ENCODE results near the gene UTS2B.

Gene UTS2B

DNA sequence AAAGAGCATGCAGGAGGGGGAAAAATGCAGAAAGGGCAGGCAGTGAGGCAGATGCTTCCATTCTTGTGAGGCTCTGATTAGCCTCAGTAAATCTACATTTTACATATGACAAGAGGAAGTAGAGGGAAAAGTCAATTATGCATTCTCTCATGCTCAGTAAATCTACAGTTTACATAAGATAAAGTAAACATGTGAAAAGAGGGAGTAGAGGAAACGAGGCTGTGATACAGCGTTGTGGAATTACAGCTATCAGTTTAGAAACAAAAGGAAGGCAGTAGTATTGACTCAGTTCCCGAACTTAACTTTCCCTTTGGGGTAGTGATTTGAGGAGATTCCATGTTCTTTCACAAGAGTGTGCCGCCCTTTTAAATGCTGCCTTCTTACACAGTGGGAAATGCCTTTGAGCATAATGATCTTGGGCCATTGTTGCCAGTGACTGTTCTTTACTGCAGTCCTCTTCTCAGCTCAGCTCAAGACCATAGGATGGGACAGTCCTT is 92.0 kb downstream of the UTS2B start:
- DNase-seq (ENCODE audit: low read depth), result no peak

DNA sequence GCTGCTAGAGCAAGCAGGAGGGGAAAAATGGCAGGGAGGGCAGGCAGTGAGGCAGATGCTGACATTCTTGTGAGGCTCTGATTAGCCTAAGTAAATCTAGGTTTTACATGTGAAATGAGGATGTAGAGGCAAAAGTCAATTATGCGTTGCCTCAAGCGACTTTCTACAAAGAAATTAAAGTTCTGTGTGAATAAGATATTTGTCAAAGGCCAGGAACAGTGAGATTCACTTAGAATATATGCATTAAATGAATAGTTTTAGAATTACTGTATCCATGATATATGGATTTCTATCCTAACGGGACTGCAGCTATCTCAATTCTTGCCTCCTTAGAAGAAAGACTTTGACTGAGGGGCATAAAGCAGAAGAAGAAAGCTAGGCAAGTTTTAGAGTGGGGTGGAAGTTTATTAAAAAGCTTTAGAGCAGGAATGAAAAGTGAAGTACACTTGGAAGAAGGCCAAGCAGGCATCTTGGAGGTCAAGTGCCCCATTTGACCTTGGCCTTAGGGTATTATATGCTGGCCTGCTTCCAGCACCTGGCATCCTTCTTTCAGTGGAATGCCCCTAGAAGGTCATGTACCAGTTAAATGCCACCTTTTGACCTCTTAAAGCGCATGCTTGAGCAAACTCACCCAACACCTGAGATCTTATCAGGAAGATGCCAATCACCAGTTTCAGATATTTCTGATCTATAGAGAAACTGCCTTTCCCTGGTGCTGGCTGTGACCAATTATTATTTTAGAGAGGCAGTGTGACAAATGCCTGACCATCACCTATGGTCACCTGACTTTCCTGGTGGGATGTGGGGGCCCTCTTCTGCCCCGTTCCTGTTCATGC is 93.1 kb downstream of the UTS2B start:
- DNase-seq (ENCODE audit: low read depth), result no peak

DNA sequence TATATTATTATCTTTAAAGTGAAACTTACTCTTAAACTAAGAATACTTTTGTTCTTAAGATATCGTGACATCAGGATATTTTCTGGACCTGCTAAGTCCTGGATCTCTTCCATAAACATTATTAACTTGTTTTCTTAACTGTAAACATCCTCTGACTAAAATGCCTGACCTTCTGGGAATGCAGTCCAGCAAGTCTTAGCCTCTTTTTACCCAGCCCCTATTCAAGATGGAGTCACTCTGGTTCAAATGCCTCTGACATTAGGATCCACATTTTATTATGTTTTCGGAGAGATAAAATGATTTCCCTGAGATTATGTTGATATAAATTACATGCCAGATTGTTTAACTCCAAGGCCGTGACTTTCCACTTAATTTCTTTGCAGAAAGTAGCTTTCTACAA is 93.7 kb downstream of the UTS2B start:
- DNase-seq (ENCODE audit: low read depth), result no peak

DNA sequence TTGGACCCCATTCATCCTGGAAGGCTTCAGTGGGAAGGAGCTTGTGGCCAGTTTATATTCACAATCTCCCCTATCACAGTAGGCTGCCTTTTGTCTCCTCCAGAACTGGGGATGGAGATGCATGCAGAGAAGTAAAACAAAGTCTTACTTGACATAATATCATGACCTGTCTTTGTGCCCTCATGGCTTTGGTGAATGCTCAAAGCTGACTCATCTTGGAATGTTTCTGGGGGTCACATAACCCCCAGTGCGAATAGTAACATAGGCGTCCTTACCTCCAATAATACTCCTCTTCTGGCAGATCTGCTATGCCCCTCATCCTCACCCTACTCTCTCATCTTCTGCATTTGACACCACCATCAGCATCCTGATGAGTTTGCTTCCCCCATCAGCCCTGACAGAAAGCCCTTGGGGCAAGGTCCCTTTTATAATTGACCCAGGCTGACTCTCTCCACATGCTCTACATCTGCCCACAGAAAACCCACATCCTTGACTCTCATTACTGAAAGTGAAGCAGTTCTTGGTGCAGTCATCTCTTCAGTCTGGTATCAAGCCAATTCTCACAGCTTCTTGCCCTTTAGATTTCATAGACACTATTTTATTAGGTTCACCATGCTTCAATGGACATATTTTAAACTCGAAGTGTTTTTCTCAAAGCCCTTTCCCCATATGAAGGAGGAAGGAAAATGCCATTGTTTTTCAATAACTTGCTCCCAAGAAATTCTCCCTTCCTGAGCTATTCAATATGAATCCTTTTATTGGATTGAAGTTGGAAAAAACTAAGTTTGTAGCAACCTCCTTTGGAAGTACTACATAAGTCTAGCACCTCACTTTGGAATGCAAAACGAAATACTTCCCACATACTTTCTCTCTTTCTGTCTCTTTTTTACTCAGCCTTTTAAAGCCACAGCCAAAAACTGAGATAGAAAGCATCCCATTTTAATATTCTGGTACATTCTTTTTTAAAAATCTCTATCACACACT is 94.7 kb downstream of the UTS2B start:
- no peak for DNase-seq (ENCODE audit: low read depth)

DNA sequence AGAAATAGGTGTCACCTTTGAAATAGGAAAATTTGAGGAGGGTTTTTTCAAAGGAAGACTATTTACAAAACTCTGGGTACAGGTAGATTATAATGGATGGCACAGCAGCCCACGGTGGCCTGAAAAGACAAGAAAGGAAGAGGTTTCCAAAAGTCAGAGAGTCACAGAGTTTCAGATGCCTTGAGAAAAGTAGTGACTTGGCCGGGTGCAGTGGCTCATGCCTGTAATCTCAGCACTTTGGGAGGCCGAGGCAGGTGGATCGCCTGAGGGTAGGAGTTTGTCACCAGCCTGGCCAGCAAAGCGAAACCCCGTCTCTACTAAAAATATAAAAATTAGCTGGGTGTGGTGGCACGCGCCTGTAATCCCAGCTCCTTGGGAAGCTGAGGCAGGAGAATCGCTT is 96.1 kb downstream of the UTS2B start:
- no peak for DNase-seq (ENCODE audit: low read depth)

DNA sequence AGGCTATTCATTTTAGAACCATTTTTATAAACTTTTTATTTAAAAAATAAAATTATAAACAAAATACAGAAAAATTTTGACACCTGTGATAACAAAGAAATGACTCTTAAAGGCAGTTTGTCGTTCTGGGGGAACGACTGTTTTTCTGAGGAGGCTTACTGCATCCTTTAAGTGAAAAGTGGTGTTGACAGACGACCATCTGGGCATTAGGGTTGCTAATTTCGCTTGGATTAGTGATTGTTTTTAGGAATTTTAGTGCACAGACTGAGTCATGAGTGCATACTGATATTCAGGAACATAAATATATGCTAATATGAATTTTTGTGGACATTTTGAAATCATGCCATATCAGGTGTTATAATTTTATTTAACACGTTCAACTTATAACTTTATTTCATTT is 102.8 kb downstream of the UTS2B start:
- no peak for DNase-seq (ENCODE audit: low read depth)

DNA sequence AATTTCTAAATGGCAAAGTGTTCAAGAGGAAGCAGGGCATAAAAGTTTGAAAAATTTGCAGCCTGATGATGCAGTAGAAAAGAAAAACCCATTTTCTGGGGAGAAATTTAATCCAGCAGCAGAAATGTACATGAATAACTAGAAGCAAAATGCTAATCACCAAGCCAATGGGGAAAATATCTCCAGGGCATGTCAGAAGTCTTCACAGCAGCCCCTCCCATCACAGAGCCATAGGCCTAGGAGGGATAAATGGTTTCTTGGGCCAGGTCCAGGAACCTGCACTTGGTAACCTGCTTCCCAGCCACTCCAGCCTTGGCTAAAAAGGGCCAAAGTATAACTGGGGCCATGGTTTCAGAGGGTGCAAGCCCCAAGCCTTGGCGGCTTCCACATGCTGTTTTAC is 108.7 kb downstream of the UTS2B start:
- DNase-seq (ENCODE audit: low read depth), result no peak

DNA sequence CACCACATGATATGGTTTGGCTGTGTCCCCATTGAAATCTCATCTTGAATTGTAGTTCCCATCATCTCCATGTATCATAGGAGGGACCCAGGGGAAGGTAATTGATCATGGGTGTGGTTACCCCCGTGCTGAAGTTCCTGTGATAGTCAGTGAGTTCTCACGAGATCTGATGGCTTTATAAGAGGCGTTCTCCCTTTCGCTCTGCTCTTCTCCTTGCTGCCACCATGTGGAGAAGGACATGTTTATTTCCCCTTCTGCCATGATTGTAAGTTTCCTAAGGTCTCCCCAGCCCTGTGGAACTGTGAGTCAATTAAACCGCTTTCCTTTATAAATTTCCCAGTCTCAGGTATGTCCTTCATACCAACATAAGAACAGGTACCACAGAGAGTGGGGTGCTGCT is 109.4 kb downstream of the UTS2B start:
- no peak for DNase-seq (ENCODE audit: low read depth)

DNA sequence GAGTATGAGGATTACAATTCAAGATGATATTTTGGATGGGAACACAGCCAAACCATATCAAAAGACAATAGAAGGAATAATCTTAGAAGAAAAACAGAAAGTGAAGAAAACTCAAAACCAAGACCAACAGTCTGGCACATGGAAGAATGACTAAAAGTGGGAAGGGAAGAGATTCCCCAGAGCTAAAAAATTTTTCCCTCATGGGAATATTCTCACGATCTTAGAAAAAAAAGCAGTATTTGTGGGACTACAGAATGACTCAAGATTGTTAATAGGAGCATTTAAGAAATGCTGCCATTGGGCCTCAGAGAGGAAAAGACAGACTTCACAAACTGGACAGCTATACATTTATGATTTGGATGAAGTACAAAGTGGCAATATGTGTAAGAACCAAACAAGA is 113.0 kb downstream of the UTS2B start:
- DNase-seq (ENCODE audit: low read depth), result no peak

Data from activated T-helper 9 cell treated with anti-CD3 and anti-CD28 coated beads, Interleukin-2, amount 50 U/mL, for 16 hours (primary cell).